GM21447 (cell line): ENCODE measurements around the gene LDAH.

Experiments
- ATAC-seq: cut with Tn5 transposase; IDR thresholded peaks from one replicate; pipeline ENCODE4 v1.9.1; 2021; ENCODE audit not compliant: unreplicated experiment

Gene LDAH

DNA sequence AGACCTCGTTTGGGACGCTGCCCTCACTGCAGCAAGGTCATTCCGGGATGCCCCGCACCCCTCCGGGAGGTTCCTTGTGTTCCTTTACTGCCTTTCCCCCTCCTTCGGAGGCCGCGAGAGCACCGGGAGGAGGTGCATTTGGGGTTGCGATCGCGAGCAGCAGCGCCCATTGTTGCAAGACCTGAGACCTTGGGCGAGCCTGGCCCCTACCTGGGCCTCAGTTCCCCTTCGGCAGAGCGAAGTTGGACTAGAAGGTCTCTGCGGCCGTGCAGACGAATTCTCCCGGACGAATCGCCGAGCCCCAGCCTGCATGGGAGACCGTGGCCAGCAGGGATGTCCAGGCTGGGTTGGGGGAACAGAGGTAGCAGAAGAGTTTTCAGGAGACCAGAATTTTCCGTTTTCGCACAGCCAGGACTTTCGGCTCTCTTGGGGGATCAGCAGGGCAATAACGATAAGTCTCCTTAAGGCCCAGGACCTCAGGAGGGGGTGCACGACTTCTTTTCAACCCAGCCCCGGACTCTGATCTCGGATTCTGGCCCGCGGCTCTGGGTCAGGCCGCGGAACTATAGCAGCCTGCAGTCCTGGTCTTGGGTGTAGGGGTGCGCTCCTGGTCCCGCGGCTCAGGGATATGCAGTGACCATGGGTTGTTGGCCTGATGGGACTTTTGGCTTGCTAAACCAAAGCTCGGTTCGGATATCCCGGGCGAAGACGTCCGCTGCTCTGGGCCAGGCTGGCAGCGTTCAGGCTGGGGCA lies 153.2 kb downstream of the LDAH start:
- no peak for ATAC-seq

DNA sequence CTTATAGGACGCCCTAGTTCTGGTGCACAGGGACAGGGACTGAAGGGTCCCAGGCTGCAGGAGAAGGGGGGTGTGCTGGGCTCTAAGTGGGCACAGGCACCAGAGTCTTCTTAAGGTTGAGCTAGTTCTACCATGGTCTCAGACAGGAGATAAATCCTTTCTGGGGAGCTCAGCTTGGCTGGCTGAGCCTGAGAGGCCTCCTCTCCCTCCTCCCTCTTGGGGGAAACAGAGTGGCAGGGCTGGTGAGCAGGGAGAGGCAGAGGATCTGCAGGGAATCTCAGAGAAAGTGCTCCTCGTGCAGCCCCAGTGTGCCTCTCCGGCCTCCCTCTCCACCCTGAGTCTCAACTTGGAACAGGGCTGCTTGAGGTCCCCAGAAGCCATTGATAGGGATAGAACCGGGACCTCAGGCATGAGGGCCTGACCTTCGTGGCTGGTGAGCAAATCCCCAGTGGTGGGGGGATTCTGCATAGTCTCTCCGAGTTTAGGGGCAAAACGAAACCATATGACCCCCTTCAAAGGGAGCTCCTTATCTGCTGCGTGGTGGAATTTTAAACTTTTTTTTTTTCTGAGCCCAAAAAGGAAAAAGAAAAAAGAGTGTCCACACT lies 153.9 kb downstream of the LDAH start:
- no peak for ATAC-seq

DNA sequence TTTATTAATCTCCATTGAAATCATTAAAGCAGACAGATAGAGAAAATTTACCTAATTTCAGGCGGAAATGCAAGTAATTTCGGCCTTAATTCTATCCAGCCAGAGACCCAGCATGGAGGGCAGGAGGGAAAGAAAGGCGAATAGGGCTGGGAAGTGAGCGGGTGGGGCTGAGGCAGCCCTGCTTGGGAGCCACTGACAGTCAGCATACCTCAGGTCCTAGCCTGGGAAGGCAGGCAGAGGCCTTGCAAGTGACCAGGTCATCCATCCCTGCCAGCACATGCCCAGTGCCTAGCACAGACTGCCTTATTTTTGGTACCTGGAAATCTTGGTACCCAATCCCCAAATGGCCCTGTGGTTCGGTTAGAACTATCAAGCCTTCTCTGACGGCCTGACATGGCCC lies 154.4 kb downstream of the LDAH start:
- no peak for ATAC-seq

DNA sequence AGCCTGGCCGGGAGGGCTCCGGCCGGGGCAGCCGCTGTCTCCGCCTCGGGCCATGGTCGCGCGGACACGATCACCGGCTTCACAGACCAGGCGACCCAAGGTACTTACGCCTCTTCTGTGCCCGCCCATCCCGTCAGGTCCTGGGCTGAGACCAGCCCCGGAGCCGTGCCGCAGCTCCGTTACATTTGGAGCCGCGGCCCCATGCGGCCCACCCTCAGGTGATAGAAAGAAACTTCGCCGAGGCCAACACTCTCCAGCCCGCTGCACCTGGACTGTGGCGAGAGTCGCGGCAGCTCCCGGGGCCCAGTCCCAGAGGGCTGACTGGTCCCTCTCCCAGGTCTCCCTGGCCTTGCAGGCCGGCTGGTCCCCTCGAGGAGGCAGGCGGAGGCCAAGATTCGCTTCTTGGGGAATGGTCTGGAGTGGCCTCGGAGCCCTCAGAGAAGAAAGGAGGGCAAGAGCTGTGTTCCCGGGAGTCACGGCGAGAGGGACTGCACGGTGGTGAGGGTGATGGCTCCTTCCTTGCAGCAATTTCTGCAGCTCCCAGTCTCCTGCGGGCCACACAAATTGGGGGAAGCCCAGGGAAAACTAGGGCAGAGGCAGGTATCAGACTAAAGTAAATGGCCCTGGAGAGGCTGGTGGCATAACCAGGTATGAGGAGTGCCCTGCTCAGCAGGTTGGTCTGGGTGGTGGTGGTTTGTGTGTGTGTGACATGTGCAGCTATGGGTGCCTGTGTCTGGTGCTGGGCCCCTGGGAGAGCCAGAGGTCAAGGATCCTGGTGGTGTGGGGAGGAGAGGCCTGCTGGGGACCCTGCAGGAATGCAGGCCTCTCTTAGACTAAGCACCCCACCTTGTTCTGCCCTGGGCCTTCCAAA lies 155.1 kb downstream of the LDAH start:
- ATAC-seq, result no peak

DNA sequence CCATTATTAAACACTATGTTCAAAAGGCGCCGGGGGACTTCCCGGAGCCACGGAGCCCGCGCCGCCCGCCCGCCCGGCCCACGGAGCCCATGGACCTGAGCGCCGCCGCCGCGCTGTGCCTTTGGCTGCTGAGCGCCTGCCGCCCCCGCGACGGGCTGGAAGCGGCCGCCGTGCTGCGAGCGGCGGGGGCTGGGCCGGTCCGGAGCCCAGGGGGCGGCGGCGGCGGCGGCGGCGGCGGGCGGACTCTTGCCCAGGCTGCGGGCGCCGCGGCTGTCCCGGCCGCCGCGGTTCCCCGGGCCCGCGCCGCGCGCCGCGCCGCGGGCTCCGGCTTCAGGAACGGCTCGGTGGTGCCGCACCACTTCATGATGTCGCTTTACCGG lies 155.8 kb downstream of the LDAH start:
- ATAC-seq, result peak; percentile 21

DNA sequence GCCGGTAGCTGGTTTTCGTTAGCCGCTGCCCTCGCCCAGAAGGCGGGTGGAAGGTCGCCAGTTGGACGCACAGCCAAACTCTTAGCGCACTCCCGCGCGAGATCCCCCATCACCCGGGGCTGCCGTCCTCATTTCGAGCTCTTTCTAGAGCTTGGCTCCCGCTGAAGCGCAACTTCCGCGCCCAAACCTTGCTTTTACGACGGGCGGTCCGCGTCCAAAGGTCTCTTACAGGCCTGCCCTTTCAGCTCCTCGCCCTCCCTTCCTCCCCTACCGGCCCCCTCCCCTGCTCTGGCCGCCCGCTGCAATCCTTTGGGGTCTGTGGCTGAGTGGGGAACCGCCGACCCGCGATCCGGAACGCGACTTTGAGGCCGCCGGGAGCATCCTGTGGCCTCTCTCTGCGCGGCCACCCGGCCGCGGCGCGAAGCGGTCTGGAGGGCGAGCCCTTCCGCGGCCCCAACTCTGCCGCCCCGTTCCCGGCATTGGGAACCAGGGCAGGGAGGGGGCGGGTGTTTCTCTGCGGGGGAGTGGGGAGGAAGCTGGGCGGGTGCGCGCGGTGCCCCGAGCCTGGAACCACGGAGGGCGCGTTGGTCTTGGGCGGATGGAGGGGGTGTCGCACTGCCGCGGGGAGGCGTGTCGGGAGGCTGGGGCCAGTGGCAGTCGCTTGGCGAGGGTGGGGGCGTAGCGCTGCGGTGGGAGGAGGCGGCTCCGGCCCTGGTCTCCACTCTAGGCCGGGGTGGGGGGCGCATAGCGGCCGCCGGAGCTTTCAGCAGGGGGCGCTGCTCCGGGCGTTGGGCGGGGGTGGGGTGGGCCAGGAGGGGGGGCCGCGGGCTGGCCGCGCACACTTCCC lies 156.4 kb downstream of the LDAH start, which contains the start of gene GDF7:
TSS of gene GDF7 (plus strand) at position 841 of the 847 bp plus-strand sequence. CDS start 96 bp downstream, outside the sequence.
- peak; percentile 39 for ATAC-seq

DNA sequence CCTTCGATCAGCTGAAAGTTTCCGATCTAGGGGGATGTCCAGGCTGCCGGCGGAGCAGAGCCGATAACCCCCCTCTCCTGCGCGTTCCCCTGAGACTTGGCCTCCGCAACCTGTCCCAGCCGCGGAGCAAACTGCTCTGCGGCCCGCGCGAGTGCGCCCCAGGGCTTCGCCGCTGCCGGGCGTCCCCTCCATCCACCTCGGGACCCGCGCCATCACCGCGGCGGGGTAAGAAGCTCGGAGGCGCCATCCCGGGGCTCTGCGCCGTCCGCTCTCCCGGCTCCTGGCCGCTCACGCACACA lies 156.9 kb downstream of the LDAH start:
- peak; percentile 9 for ATAC-seq

DNA sequence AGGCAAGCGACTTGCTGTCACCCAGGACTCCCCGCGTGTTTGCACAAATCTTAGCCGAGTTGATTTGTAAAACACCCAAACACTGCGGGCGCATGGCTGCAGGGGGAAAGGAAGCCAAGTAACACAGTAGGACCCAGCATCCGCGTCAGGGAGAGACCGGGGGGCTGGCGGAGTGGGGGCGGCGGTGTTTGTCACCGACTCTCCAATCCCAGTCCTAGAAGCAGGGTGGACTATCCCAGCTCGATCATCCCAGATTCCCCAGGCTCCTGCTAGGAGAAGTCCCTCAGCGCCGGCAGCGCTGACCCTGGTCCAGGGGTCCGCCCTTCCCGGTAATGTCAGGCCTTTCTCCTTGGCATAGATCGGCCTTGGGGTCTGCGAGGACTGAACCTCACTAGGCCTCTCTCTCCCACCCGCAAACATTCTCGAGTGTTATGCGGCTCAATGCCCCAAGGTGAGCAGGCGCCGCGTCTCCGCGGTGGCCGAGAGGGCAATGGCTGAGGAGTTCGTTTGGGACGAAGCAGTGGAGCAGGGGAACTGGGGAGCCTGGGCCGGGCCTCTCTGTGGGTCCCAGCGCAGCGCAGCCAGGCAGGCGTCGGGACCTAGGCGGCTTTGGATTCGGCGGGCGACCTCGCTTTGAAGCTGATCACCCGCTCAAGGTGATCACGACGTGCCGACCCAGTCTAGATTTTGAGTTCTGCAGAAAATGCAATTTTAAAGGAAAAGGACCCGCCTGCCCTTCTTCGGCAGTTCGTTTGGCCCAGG lies 157.5 kb downstream of the LDAH start:
- ATAC-seq, result no peak

DNA sequence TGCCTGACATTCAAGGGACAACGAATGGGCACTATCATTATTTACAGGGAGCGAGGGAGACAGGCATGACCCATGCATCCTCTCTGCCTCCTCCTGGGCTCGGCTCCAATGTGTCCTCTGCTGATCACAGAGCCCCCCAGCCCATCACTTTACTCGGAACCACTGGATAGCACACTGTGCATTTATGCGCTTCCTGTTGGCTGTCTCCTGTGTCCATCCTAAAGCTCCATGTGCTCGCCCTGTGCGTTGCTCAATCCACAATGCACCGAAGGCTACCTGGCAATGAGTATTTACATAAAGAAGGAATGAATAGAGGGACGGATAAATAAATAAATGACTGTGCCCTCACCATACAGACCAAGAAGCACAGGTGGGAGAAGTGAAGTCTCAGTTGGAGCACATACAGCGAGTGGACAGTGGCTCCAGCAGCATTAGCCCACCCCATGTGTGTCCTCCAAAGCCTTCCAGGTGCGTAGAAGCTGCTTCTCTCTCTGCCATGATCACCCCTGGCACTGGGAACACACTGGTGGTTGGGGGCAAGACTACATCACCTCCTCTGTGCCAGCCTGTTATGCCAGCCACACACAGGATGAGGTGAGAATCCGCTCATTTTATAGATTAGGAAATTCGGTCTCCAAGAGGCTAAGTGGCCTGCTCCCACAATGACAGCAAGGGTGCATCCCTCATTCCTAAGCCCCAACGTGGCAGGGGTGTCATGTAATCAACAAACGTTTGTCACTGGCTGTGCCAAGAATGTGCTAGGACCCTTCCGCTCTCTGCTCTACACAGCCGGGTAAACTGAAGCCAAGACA lies 158.3 kb downstream of the LDAH start:
- no peak for ATAC-seq

DNA sequence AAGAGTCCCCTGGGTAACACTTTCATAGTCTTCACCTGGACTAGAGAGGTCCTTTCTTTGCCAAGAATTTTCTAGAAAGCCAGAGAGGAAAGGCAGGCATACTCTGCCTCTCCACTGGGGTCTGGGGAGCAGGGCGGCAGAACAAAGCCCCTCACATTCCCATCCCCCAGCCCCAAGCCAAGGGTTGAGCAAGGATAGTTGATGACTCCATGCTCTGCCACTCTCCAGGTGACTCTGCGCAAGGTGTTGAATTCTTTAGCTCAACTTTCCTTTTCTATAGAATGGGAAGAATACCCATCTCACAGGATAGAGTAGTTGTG lies 158.9 kb downstream of the LDAH start:
- ATAC-seq, result no peak

DNA sequence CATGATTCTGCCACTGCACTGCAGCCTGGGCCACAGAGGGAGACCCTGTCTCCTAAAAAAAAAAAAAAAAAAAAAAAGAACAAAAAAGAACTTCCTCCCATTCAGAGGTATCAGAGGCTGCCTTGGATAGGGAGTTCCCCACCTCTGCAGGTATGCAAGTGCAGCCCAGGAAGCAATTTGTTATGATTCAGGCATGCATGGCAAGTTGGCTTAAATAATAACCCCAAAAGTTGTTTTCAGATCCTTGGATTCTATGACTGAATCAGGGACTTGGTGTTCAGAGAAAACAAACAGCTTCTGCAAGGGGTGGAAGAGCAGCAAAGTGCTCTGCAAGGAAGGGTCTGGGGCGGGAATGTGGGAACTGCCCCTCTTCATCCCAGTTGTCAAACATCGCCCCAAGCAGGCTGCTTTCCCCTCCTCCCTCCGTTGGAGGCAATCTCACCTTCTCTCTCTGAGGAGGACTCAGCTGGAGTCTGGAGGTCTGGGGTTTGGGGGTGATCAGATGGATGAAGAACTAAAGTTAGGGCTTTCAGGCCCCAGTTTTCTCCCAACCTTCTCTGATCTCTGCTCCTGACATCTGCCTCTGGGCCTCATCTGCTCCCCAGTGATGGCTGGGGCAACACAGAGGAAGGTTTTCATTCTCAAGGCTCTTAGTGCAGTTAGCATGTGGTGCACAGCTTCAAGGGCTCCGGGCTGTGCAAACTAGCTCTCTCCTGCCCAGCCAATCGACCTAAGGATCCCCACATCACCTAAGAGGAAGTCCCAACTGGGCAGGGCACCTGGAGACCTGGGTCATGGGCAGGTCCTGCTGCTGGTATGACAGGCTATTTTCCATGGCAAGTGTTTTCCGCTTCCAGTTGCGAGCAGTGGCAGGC lies 159.5 kb downstream of the LDAH start:
- ATAC-seq, result no peak

DNA sequence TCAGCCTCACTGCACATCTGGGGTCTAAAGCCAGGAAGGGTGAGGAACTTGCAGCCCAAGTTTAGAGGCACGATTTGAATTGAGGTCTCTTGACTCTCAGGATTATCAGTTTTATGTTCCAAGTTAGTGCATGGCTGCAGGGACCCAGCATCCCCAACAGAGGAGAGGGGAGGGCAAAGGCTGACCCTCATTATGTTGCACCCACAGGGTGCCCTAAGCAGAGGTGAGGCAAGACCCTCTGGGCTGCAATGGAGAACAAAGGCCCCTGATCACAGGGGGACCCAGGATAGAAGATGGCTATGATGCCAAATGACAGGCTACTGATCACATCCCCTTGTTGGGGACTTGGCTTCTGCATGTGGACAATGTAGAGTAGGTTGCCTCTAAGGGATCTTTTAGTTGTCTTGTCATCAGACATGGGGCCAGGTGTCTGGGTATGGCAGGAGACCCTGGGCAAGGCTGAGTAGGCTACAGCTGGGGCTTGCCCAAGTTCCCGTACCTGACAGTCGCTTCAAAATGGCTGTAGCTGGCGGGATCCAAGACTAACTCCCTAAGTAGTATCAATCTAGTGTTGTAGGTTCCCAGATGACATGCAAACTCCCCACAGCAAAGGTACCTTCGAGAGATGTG lies 160.5 kb downstream of the LDAH start:
- ATAC-seq, result no peak

DNA sequence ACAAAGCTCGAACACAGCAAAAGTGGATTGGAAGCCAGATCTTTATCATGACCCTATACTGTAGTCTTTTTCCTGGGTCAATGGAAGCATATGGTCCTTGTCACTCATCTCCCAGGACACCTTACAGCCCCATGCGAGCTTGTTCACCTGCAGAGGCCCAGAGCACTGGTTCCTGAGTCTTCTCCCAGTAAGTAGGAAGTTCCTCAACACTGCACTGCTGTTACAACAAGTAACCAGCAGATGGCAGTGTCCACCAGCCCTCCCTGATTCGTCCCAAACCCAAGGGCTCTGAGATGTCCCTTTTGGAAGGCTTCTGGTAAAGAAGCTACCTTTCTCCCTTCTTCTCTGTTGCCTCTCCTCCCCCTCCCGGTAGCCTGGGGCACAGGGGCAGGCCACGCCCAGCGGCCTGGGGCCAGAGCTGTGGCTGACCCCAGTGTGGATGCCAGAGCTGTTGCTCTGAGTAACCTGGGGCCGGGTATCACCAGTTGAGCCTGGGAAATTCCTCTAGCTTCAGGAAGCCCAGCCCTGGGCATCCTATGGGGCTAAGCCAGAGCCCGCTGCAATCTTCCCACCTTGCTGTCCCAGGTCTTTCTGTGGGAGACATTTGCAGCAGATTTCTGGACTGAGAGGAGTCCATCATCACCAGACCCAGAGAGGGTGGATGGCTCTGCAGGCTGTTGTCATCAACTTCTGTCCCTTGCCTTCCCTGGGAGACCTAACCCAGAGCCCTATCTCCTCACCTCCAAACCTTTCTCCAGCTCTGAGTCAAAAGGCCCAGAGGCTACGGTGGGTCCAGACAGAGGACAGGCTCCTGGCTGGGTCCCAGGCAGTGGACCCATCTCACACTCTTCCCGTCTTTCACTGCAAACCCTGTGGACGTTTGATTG lies 161.2 kb downstream of the LDAH start:
- ATAC-seq, result no peak

DNA sequence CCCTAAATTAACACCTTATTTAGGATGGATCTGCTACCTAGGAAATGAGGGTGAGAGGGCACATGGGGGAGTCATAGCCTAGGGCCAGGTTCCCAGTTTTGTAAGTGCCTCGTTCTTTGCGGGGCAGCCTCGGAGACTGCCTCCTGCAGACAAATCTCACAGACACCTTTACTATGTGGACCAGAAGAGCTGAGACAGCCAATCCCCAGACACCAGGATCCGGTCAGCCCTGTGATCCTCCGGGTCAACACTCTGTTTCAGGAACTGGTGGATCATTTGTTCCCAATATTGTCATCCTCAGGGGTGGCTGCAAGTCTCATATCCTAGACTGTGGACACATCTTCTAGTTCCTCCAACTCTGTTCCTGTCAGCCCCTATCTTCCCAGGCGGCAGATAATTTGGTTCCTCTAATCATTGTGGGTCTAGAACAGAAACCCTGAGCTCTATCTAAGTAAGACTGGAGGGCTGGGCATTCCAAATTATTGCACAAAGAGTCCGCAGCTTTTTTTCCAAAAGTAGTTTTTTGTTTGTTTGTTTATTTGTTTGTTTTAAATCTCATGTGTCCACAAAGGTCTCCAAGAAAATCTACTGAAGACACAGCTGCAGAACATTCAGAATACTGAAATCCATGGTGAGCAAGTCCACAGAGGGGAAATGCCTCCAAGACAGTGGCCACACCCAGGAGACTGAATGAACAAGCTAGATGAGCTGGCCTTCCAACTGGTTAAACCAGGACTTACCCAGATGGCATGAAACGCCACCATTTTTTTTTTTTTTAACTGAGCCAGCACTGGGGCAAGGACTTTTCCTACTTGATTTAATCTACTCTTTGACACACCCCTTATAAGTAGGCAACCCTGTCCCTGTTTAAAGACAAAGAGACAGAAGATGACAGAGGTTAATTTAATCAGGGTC lies 162.1 kb downstream of the LDAH start:
- no peak for ATAC-seq

DNA sequence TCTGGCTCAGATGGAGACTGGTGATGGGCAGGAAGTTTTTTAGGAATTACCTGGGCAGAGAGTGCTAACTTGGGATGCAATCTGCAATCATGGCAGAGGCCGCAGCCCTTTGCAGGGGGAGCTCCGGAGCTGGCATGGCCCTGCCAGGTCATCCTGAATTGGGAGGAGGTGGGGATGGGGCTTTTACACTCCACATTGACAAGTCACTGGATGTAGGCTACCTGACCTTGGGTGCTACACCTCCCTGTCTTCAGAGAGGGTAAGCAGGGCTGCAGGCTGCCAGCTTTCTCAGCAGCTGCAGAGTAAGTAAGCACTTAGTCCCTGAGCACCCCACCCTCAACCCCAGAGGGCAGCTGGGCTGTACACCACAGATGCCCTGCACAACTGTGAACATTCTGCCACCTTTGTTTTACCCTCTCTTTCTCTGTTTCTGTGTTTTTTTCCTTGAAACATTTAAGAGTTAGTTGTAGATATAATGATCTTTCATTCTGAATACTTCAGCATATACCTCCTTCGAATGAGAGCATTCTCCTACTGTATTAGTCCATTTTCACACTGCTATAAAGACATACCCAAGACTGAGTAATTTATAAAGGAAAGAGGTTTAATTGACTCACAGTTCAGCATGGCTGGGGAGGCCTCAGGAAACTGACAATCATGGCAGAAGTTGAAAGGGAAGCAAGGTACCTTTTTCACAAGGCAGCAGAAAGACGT lies 165.2 kb downstream of the LDAH start:
- ATAC-seq, result no peak

DNA sequence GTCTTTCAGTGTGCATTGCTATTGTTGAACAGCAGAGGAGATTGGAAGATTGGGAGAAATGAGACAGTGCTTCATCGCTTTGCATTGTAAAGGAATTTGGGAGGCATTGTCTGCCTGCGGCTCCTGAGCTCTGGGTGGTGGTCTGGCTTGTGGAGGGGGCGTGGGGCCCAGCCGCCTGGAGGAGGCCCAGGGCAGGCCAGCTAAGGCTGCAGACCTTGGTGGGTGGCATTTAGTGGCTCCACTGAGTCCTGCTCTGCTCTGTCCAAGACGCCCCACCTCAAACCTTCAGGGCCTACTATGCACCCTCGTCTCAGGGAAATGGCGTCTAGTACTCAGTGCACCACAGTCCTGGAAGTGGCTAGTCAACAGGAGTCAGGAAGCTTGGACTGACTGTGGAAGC lies 166.3 kb downstream of the LDAH start:
- ATAC-seq, result no peak
